ENCODE measurements around the gene RPE65. TPM values are rescaled to one million over a fixed set of nuclear protein-coding genes. Genes with fewer than 3 reads are reported as not detected.

The RPE65 gene
- total and polyA plus RNA-seq, 2 of the 4 experiments (the other 2 are of a cell fraction): under 0.01 TPM; not detected in 1

DNA sequence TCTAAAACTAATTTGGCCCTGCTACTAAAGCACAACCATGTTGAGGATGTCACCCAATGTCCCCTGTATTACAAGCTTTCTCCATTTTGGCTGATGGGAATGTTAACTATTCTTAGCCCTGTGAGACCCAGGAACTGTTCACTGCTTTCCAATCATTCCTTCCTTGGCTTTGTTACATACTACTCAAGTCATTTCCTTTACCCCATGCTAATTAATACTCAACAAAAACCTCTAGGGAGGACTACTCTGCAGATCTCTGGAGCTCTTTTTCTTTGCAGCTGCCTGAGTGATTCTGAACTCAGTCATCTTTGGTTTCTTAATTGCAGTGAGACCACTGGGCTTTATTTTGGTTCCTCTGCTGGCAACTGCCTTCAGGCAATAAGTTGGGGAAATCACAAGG is 23.3 kb upstream of the RPE65 start:
- ChIA-PET CTCF (interaction anchor here (2.7 kb wide), 1 partner anchor 30 kb away, joined by 7 read pairs; no protein-coding TSS in a partner anchor), POLR2A (ENCODE audit: unreplicated experiment) (no interaction called here)
- Histone ChIP-seq H2BK20ac (ENCODE audit: low read depth, low read length) (no peak overlapping the region), H2BK120ac (ENCODE audit: low read depth, low read length) (no peak overlapping the region), H2AFZ (replicated peaks; ENCODE audit: low read length, poor library complexity) (no peak overlapping the region), H3K4ac (ENCODE audit: low read depth, low read length) (no peak overlapping the region), H2AK5ac (ENCODE audit: low read depth, low read length) (no peak overlapping the region), H4K91ac (ENCODE audit: insufficient read depth, low read depth, low read length) (no peak overlapping the region), H4K20me1 (ENCODE audit: insufficient read depth, low read length) (no peaks in the 10 kb centered on the region), H2BK15ac (ENCODE audit: low read depth, low read length) (no peak overlapping the region), H3K4me2 (ENCODE audit: low read depth, low read length) (no peak overlapping the region), H3K27me3 (ENCODE audit: control insufficient read depth, insufficient read depth, low read length) (no peaks in the 10 kb centered on the region), H3K56ac (ENCODE audit: extremely low read depth, insufficient read depth, low read length) (no peak overlapping the region), H3K14ac (replicated peaks; ENCODE audit: low read depth, low read length) (no peak overlapping the region), H2BK5ac (ENCODE audit: low read depth, low read length, poor library complexity, severe bottlenecking) (no peak overlapping the region), H4K5ac (ENCODE audit: low read depth, low read length) (no peak overlapping the region), H3K4me1 (ENCODE audit: control insufficient read depth, insufficient read depth, low read length) (no peaks in the 10 kb centered on the region), H3K27ac (ENCODE audit: insufficient read depth, low read length) (no peak overlapping the region), H3K9ac (ENCODE audit: low read depth, low read length) (no peak overlapping the region), H3K4me3 (ENCODE audit: insufficient read depth, low read depth, low read length) (no peak overlapping the region), H3K36me3 (ENCODE audit: control insufficient read depth, insufficient read depth, low read length) (no peaks in the 10 kb centered on the region), H3K18ac (ENCODE audit: low read depth, low read length) (no peak overlapping the region), H3K79me1 (ENCODE audit: low read depth in 1 of 2, low read length in 2 of 2) (no peaks in the 10 kb centered on the region), H2AK9ac (replicated peaks; ENCODE audit: low read depth, low read length, poor library complexity) (no peak overlapping the region), H3K9me1 (ENCODE audit: insufficient read depth, low read length) (no peaks in the 10 kb centered on the region), H3K23ac (ENCODE audit: low read depth, low read length) (no peak overlapping the region), H4K8ac (ENCODE audit: low read depth in 2 of 2, low read length in 2 of 2) (no peak overlapping the region), H3K9me3 (ENCODE audit: control insufficient read depth, insufficient read depth, low read length) (no peaks in the 10 kb centered on the region)
- dilution Hi-C loops (cut with HindIII; ENCODE audit: low sequenced_read_pairs, unreplicated experiment): no loop called here
- TF ChIP-seq, protein P1, sequence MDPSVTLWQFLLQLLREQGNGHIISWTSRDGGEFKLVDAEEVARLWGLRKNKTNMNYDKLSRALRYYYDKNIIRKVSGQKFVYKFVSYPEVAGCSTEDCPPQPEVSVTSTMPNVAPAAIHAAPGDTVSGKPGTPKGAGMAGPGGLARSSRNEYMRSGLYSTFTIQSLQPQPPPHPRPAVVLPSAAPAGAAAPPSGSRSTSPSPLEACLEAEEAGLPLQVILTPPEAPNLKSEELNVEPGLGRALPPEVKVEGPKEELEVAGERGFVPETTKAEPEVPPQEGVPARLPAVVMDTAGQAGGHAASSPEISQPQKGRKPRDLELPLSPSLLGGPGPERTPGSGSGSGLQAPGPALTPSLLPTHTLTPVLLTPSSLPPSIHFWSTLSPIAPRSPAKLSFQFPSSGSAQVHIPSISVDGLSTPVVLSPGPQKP (IDR thresholded peaks at IDR 0.05; ENCODE audit: borderline replicate concordance, low read depth, low read length): no peak
- TF ChIP-seq MAFK (IDR thresholded peaks at IDR 0.05; ENCODE audit: low read depth, low read length) (no peak), RFX5 (IDR thresholded peaks at IDR 0.05; ENCODE audit: low read depth, low read length) (no peak), USF2 (IDR thresholded peaks at IDR 0.05; ENCODE audit: low read depth, low read length) (no peak), CTCF (conservative IDR thresholded peaks at IDR 0.05; ENCODE audit: low read depth, low read length) (no peak)
- intact Hi-C loops (cut with micrococcal nuclease): loop anchor here (10.0 kb wide), 1 partner anchor 1672 kb away; no protein-coding TSS in a partner anchor
- DNase-seq (no peak), ATAC-seq (ENCODE audit: low read depth) (no peak)
- no TSS peak for BruUV-seq (replicated peaks)
- in situ Hi-C loops (cut with MboI; ENCODE audit: low sequenced_read_pairs): loop anchor here (25.0 kb wide), 1 partner anchor 1264 kb away; no protein-coding TSS in a partner anchor

Data from IMR-90 (cell line).